Prostate gland (tissue), 2 donors: ENCODE data around the gene ARL15.

Source experiments
- POLR2A ChIP-seq: fragments of 450-650 bp; IDR thresholded peaks from one replicate; pipeline ENCODE4 v1.6.1; 2016; ENCODE audit warnings: antibody characterized with exemption, mild to moderate bottlenecking
- POLR2AphosphoS5 ChIP-seq: sonication (generic); formaldehyde crosslinking; IDR thresholded peaks from one replicate; pipeline ENCODE4 v1.6.1; 2017; ENCODE audit warnings: antibody characterized with exemption
- TF ChIP-seq, protein P1 (sequence below), 4 experiments: fragments of 200-600 bp in 2 of 4; fragments of 450-650 bp in 2 of 4; sonication (generic) in 2 of 4; IDR thresholded peaks; 1 replicate in 3 of 4; 2 replicates in 1 of 4; pipeline ENCODE4 v1.5.1; 2016 to 2019; ENCODE audit warnings: antibody characterized with exemption in 4 of 4, mild to moderate bottlenecking in 2 of 4, moderate library complexity in 2 of 4

DNA sequence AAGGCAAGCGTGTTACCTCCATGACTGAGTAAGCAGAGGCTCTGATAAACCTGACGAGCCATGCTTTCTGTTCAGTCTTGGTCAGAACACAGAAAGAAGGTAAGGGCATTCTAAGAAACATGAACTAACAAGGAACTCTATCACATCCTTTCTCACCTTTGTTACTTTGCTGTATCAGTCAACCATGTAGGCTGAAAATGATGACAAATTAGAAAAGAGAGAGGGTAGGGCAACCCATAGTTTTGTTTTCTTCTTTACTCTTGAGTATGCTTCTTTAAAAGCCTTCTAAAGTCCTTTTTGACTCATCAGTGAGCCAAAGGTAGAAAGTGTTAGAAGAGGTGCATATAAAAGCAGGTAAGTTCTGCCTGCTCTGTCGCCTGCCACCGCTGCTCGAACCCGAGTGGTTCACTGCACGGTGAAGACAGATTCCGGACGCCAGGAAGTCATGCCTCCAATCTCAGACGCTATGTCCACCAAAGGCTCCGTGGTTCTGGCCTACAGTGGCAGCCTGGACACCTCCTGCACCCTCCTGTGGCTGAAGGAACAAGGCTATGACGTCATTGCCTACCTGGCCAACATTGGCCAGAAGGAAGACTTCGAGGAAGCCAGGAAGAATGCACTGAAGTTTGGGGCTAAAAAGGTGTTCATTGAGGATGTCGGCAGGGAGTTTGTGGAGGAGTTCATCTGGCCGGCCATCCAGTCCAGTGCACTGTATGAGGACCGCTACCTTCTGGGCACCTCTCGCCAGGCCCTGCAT, 451.5 kb downstream of the ARL15 start:
- TF ChIP-seq POLR2A (no peak), POLR2AphosphoS5 (no peak)
- TF ChIP-seq, protein P1, sequence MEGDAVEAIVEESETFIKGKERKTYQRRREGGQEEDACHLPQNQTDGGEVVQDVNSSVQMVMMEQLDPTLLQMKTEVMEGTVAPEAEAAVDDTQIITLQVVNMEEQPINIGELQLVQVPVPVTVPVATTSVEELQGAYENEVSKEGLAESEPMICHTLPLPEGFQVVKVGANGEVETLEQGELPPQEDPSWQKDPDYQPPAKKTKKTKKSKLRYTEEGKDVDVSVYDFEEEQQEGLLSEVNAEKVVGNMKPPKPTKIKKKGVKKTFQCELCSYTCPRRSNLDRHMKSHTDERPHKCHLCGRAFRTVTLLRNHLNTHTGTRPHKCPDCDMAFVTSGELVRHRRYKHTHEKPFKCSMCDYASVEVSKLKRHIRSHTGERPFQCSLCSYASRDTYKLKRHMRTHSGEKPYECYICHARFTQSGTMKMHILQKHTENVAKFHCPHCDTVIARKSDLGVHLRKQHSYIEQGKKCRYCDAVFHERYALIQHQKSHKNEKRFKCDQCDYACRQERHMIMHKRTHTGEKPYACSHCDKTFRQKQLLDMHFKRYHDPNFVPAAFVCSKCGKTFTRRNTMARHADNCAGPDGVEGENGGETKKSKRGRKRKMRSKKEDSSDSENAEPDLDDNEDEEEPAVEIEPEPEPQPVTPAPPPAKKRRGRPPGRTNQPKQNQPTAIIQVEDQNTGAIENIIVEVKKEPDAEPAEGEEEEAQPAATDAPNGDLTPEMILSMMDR (IDR thresholded peaks at IDR 0.05), result no peak
